NCI-H1930 (cell line): Measurements from ENCODE around the gene SYT3.
"Not testable (repeated sequence)": the region's sequence is repeated elsewhere in the genome, so short reads cannot be mapped to it uniquely, and the experiment has no call there.

ENCODE experiments used
- DNase-seq, 2 experiments: peaks; one replicate each; lab custom pipeline; 2025; lab: John Stamatoyannopoulos, UW

SYT3 gene

GRCh38 chr19:50602935-50603334 is 36.7 kb downstream of the SYT3 start:
- DNase-seq = no peak

GRCh38 chr19:50602496-50602895 is 37.2 kb downstream of the SYT3 start:
- no peak for DNase-seq

GRCh38 chr19:50602089-50602422 is 37.6 kb downstream of the SYT3 start:
- no peak for DNase-seq

GRCh38 chr19:50601407-50602088 is 38.1 kb downstream of the SYT3 start:
- DNase-seq = no peak

GRCh38 chr19:50599427-50599826 is 40.3 kb downstream of the SYT3 start:
- DNase-seq = no peak

DNA sequence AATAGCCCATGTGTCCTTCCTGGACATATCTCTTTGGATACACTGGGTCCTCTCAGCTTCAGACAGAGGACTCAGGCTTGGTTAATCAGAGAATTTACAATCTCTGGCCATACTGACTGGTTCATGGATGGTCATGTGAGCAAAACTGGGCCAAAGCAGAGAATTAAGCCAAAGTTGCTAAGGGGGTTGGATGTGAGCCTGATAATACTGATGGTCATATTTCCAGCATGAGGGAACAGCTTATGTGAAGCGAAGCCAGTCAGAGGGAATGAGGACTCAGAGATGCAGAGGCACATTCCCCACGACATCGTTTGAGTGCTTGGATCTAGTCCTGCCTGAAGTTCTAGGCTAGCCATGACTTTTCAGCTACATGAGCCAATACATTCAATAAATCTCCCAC is 49.5 kb downstream of the SYT3 start:
- DNase-seq = no peak

- DNase-seq = not testable (repeated sequence)
Measured at GRCh38 chr19:50581795-50582660, 57.7 kb downstream of the SYT3 start.

DNA sequence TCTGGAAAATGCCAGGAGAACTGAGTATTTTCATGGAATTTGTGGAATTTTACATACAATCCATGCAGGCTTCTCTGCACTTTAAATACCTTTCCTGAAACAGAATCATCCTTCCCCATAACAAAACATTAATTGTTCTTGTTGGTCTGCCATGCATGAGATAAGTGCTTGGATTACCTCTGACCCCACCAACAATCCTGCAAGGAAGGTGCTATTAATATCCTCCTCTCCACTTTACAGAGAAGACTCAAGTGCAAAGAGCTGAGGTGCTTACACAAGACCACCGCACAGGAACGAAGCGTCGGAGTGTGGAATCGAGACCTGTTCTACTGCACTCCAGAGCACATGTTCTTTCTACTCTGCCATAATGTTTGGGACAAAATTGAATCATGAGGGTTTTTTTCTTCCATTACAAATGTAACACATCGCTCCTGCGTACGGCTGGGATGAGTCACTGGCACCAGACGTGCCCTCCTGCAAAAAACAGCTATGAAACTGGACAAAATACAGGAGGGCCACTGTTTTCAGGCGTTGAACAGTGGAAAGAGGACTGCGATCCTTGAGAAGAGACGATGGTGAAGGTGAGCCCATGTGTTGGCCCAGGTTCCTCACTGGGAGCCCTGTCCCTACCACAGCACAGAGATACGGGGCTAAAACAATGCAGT is 58.6 kb downstream of the SYT3 start:
- no peak for DNase-seq

GRCh38 chr19:50580240-50580639 is 59.4 kb downstream of the SYT3 start:
- DNase-seq = no peak

DNA sequence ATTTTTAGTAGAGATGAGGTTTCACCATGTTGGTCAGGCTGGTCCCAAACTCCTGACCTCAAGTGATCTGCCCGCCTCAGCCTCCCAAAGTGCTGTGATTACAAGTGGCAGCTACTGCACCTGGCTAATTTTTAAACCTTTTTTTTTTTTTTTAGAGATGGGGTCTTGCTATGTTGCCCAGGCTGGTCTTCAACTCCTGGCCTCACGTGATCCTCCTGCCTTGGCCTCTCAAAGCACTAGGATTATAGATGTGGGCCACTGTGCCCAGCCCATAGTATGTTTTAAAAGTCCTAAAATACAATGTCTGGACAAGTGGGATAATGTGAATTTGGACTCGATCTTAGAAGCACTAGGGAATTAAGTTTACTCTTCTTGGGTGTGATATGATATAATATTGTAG is 62.9 kb downstream of the SYT3 start:
- not testable (repeated sequence) for DNase-seq

DNA sequence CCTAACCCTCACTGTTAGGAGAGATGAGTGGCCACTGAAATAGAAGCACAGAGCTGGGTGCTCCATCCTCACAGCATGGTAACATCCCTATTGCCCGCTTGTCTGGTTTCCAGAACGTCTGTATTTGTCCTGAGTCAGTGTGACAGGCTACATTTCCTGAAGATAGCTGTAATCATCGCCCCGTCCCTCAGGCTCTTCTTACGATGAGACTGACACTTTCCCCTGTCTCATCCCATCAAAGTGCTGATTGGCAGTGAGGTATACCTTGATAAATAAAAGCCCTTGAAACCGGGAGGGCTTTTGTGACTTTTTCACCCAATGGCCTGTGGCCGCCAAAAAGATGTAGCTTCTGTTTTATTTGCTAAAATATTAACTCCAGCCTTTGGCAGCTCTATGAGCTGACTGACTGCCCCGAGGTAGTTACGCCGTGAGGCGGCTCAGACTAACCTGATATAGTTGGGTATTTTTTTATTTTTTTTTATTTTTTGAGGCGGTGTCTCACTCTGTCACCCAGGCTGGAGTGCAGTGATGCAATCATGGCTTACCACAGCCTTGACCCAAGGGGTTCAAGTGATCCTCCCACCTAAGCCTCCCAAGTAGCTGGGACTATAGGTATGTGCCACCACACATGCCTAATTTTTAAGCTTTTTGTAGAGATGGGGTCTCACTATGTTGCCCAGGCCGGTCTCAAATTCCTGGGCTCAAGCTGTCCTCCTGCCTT is 65.8 kb downstream of the SYT3 start:
- no peak for DNase-seq
